ENCODE data around the gene PAMR1. TPM values are rescaled to one million over a fixed set of nuclear protein-coding genes. Genes with fewer than 3 reads are reported as not detected.
A peak's percentile ranks its signal among the peaks of the same experiment; 100 is the strongest.

The PAMR1 gene
- total RNA-seq, 1 donor from 2014 or later: 4.6 TPM

DNA sequence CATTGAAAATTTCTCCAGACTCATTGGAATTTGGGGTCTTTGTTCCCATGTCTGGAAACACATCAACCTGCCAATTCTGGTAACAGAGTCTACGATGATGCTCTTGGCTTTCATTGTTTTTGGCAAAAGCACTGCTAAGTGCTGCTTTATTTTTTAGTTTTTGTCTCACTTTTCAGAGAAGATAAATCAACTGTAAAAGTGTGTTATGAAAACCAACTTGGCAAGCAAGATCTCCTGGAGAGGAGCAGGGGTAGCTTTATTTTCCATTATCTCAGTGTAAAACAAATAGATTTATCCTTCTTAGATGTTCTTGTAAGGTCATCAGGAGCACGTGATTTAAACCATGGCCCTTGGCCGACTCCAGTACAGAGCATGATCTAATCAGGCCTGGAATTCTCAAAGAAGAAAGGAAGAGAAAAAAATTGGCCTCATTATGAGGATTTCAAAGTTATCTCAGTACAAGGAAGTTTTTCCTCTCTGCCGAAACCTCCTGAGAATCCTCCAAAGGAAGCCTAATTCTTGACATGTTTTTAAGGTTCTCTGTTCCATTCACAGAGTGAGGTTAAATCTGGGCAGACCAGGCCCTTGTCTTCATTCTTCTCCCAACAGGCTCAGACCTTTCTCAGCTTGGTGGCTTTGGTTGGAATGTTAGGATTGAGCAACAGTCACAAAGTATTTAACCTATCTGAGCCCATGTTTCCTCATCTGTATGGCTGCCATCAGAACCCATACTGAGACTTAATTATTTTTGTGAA, 16.4 kb upstream of the PAMR1 start:
- TF ChIP-seq, protein P1, sequence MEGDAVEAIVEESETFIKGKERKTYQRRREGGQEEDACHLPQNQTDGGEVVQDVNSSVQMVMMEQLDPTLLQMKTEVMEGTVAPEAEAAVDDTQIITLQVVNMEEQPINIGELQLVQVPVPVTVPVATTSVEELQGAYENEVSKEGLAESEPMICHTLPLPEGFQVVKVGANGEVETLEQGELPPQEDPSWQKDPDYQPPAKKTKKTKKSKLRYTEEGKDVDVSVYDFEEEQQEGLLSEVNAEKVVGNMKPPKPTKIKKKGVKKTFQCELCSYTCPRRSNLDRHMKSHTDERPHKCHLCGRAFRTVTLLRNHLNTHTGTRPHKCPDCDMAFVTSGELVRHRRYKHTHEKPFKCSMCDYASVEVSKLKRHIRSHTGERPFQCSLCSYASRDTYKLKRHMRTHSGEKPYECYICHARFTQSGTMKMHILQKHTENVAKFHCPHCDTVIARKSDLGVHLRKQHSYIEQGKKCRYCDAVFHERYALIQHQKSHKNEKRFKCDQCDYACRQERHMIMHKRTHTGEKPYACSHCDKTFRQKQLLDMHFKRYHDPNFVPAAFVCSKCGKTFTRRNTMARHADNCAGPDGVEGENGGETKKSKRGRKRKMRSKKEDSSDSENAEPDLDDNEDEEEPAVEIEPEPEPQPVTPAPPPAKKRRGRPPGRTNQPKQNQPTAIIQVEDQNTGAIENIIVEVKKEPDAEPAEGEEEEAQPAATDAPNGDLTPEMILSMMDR (IDR thresholded peaks at IDR 0.05): no peak
- H3K36me3 ChIP-seq: no peaks in the 10 kb centered on the region
- H3K27ac ChIP-seq: peak overlapping the region; percentile 28 to 35
- intact Hi-C loops (cut with DNase I): no loop called here
- H3K27me3 ChIP-seq: no peaks in the 10 kb centered on the region
- peaks cover 0 to 12% of the 10 kb centered on the region in 2 donors for H3K4me1 ChIP-seq
- DNase-seq (ENCODE audit: low spot score in 2 of 2): no peak
- H3K9me3 ChIP-seq: no peaks in the 10 kb centered on the region
- no peak overlapping the region for H3K4me3 ChIP-seq

- Histone ChIP-seq H3K9me3 (no peaks in the 10 kb centered on the region), H3K4me1 (peaks cover 0 to 12% of the 10 kb centered on the region in 2 donors), H3K27ac (no peak overlapping the region), H3K27me3 (no peaks in the 10 kb centered on the region), H3K36me3 (no peaks in the 10 kb centered on the region), H3K4me3 (no peak overlapping the region)
- intact Hi-C loops (cut with DNase I): no loop called here
- no peak for DNase-seq (ENCODE audit: low spot score in 2 of 2)
- TF ChIP-seq, protein P1 (IDR thresholded peaks at IDR 0.05): no peak
Measured at GRCh38 chr11:35540526-35540925, 15.1 kb upstream of the PAMR1 start.

- H3K4me3 ChIP-seq: no peak overlapping the region
- no peak for DNase-seq (ENCODE audit: low spot score in 2 of 2)
- intact Hi-C loops (cut with DNase I): no loop called here
- H3K27me3 ChIP-seq: no peaks in the 10 kb centered on the region
- no peaks in the 10 kb centered on the region for H3K36me3 ChIP-seq
- H3K4me1 ChIP-seq: peaks cover 0 to 12% of the 10 kb centered on the region in 2 donors
- H3K9me3 ChIP-seq: no peaks in the 10 kb centered on the region
- TF ChIP-seq, protein P1 (IDR thresholded peaks at IDR 0.05): no peak
- H3K27ac ChIP-seq: no peak overlapping the region
Measured at GRCh38 chr11:35539781-35540281, 14.4 kb upstream of the PAMR1 start.

DNA sequence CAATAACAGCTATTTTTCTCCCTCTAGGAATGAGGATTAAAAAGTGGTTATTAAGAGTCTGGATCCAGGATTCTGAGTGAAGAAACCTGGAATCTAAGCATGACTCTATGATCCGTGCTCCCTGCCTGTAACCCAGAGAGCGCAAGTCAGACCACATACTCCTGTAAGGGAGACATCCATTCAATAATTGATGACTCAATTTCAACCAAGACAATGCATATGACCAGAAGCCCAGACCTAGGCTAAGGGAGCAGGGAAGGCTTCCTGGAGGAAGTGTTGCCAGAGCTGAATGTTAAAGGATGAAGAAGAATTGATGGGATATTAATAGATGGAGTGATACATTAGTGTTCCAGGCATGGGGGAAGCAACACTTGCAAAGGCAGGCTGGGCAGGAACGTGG, 13.8 kb upstream of the PAMR1 start:
- Histone ChIP-seq H3K4me3 (no peak overlapping the region), H3K27me3 (no peaks in the 10 kb centered on the region), H3K4me1 (peaks cover 0 to 12% of the 10 kb centered on the region in 2 donors), H3K36me3 (no peaks in the 10 kb centered on the region), H3K9me3 (no peaks in the 10 kb centered on the region), H3K27ac (no peak overlapping the region)
- DNase-seq (ENCODE audit: low spot score in 2 of 2): no peak
- intact Hi-C loops (cut with DNase I): no loop called here
- TF ChIP-seq, protein P1 (IDR thresholded peaks at IDR 0.05): no peak

DNA sequence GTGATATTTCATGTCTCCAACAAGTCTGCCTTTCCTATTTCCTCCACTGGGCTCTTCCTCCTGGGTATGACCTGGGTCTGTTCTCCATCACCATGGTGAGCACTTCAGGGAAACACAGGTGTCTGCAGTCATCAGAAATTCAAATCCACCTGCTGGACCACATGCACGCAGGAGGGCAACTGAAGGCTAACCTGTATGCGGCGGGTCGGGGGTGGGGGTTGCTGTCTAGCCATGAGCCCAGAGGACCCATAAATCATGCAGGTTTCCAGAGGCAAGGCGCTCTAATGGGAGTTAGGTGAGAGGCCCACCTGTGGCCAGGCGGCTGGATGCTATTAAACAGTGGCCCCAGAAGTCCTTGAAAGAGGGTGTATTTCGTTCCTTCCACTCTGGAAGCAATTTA, 11.1 kb upstream of the PAMR1 start:
- H3K4me1 ChIP-seq: peaks cover 0 to 2% of the 10 kb centered on the region in 2 donors

More for the DNA sequence above, 11.1 kb upstream of the PAMR1 start:
- TF ChIP-seq, protein P1 (IDR thresholded peaks at IDR 0.05): no peak
- Histone ChIP-seq H3K4me3 (no peak overlapping the region), H3K27ac (no peak overlapping the region), H3K9me3 (no peaks in the 10 kb centered on the region), H3K27me3 (no peaks in the 10 kb centered on the region), H3K36me3 (no peaks in the 10 kb centered on the region)
- no peak for DNase-seq (ENCODE audit: low spot score in 2 of 2)
- intact Hi-C loops (cut with DNase I): no loop called here
